ENCODE data around the gene ABCA3.

GRCh38 chr16:2234813-2235170 is 105.7 kb downstream of the ABCA3 start:
- TF ChIP-seq CTCF (IDR thresholded peaks at IDR 0.05) = no peak
- no peak for TF ChIP-seq ZFX (IDR thresholded peaks at IDR 0.05; ENCODE audit: borderline replicate concordance)
